Measurements from ENCODE around the gene EIF5A2.
"Not testable (repeated sequence)": the region's sequence is repeated elsewhere in the genome, so short reads cannot be mapped to it uniquely, and the experiment has no call there.

EIF5A2 gene

DNA sequence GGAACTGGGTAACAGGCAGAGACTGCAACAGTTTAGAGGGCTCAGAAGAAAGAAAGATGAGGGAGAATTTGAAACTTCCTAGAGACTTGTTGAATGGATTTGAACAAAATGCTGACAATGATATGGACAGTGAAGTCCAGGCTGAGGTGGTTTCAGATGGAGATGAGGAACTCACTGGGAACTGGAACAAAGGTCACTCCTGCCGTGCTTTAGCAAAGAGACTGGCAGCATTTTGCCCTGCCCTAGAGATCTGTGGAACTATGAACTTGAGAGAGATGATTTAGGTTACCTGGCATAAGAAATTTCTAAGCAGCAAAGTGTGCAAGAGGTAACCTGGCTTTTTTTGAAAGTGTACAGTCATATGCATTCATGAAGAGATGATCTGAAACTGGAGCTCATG is 11.7 kb downstream of the EIF5A2 start:
- DNase-seq (ENCODE audit: low spot score) = no peak

GRCh38 chr3:170896333-170896732 is 12.1 kb downstream of the EIF5A2 start:
- not testable (repeated sequence) for DNase-seq (ENCODE audit: low spot score)

DNA sequence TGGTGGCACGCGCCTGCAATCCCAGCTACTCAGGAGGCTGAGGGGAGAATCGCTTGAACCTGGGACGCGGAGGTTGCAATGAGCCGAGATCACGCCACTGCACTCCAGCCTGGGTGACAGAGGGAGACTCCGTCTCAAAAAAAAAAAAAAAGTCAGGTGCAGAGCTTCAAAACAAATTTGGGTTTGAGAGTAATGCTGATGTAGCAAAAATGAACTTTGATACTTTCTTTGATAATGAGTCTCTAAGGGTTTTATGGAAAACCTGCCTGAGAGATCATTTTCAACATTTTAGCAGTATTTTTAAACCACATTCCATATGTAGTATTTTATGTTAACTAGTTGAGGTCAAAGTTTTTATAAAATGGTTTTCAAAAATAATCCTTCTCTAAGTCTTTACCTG is 14.5 kb downstream of the EIF5A2 start:
- DNase-seq (ENCODE audit: low spot score) = no peak

DNA sequence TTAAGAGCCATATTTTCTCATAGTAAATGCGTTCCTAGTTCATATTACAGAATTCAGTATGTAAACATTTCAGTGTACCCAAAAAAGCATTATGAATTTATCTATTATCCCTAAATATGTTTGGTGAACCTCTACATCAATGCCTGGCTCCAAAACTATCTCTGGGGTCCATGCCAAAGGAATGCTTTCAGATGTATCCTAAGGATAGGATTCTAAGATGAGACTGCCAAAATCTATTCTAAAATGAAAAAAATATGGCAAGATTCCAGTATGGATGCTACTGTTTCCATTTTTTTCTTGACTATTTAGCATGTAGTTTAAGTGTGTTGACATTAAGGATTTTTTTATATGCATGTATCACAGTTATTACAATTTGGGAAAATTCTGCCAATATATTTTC is 18.8 kb downstream of the EIF5A2 start:
- no peak for DNase-seq (ENCODE audit: low spot score)

GRCh38 chr3:170889132-170889531 is 19.3 kb downstream of the EIF5A2 start:
- DNase-seq (ENCODE audit: low spot score) = no peak

DNA sequence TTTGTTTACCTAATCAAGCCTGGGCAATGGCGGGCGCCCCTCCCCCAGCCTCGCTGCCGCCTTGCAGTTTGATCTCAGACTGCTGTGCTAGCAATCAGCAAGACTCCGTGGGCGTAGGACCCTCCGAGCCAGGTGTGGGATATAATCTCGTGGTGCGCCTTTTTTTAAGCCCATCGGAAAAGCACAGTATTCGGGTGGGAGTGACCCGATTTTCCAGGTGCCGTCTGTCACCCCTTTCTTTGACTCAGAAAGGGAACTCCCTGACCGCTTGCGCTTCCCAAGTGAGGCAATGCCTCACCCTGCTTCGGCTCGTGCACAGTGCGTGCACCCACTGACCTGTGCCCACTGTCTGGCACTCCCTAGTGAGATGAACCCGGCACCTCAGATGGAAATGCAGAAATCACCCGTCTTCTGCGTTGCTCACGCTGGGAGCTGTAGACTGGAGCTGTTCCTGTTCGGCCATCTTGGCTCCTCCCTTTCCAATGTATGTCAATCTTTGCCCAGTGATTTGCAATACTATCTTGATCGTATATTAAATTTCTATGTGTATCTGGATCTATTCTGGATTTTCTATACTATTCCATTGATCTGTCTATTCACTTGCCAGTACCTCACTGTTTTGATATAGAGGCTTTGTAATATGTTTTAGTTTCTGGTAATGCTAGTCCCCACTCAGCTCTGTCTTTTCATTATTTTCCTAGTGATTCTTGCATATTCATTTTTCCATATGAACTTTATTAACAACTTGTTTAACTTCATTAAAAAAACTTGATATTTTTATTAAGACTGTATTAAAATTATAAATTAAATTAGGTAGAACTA is 24.1 kb downstream of the EIF5A2 start:
- not testable (repeated sequence) for DNase-seq (ENCODE audit: low spot score)

DNA sequence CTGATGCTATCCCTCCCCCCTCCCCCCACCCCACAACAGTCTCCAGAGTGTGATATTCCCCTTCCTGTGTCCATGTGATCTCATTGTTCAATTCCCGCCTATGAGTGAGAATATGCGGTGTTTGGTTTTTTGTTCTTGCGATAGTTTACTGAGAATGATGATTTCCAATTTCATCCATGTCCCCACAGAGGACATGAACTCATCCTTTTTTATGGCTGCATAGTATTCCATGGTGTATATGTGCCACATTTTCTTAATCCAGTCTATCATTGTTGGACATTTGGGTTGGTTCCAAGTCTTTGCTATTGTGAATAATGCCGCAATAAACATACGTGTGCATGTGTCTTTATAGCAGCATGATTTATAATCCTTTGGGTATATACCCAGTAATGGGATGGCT is 29.7 kb downstream of the EIF5A2 start:
- DNase-seq (ENCODE audit: low spot score) = not testable (repeated sequence)

DNA sequence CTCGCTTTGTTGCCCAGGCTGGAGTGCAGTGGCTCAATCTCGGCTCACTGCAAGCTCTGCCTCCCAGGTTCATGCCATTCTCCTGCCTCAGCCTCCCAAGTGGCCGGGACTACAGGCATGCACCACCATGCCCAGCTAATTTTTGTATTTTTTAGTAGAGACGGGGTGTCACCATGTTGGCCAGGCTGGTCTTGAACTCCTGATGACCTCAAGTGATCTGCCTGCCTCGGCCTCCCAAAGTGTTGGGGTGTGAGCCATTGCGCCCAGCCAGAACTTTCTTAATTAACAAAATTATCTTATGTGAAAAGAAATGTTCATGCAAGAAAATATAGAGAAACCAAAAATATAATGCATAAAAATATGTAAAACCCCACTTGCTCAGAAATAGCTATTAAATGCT is 31.1 kb downstream of the EIF5A2 start:
- DNase-seq (ENCODE audit: low spot score) = not testable (repeated sequence)

- no peak for DNase-seq (ENCODE audit: low spot score)
These were observed 31.9 kb downstream of the EIF5A2 start for GRCh38 chr3:170876537-170876936.

DNA sequence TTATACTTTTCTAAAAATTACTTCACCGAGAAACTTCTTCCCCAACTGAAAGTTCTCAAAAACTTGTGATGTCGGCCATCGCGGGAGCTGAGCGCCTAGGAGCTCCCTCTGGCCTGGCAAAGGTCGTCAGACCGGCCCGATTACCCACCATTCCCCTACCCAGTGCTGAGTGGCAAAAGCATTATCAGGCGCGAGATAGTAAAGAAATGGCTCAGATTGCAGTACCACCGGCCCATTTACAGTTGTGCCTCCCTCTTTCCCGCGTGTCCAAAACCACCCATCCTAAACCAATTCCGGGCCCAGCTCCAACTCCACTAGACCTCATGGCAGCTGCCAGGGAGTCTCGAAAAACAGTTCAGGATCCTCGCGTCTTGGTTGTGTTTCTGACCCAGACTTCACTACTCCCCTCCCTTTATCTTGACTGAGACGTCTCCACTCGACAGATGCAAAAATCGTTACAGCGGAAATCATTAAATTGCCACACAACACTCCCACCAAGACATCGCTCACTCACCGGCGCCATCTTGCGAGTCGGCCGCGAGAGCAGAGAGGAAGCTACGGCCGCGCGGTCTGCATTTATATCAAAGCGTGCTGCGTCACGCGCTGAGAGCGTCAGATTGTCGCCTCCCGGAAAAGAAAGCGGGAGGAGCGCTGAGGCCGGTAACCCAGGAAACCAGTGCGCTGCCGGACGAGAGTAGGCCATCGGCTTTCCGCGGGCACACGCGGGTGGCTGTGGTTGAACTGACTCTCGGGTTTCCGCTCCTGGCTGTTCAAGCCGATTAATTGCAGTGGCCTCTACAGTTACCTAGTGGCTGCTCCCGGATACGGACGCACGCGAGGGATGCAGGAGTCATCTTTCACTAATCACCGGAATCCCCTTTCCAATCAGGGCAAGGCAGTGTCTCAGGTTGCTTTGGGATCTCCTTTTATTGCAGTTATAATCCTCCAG is 38.5 kb downstream of the EIF5A2 start, which contains the start of gene RPL22L1:
Gene RPL22L1, minus strand, starts transcription at position 551 of the 949 bp plus-strand sequence. Its CDS starts 28 bp downstream, at position 523.
- peak; percentile 95 for DNase-seq (ENCODE audit: low spot score)

DNA sequence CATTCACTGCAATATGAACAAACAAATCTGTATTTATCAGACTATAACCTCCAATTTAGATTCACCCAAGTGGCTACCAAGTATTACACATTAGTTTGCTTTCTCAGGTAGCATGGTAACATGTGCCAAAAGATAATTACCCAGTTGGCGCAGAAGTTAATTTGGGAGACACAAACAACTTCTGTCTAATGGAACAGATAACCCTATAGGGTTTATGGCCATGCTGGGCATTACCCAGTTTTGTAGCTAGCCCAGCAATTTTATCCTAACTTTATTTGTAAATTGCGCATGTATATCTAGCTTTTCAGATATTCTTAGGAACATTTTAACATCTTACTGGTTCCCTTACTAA is 39.2 kb downstream of the EIF5A2 start:
- no peak for DNase-seq (ENCODE audit: low spot score)

GRCh38 chr3:170868577-170869238 is 39.7 kb downstream of the EIF5A2 start:
- no peak for DNase-seq (ENCODE audit: low spot score)

DNA sequence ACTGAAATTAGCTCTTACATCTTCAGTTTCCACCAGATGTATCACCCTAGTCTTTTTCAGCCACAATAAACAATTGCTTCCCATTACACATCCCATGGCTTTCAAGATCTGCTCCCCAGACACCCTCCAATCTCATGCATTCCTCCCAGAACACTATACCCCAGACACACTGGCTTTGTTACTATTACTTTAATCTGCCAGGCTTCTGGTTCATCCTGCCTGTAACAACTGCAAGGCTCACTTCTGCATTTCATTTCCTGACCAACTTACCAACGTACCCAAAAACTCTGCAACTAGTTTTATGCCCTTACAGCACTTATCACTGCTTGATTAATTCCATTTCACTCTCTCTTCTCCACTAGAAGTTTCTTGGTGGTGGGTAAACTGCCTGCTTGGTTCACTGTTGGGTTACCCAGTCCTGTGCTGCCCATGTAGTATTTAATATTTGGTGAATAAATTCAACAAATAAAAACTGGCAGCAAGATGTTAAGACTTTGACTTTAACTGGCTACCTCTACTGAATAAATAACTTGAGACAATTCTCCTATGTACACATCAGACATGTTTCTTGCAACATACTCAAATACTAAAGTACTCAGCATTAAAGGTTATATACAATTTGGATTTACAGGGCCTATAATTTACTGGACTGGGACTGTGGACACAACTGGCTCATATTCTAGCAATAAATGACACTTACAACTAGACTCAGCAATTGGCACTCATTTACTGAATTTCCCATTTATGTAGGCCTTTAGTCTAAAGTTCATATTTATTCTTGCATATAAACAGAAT is 41.1 kb downstream of the EIF5A2 start:
- no peak for DNase-seq (ENCODE audit: low spot score)

GRCh38 chr3:170866499-170866898 is 41.9 kb downstream of the EIF5A2 start:
- no peak for DNase-seq (ENCODE audit: low spot score)

GRCh38 chr3:170865209-170866094 is 43.0 kb downstream of the EIF5A2 start:
- no peak for DNase-seq (ENCODE audit: low spot score)

DNA sequence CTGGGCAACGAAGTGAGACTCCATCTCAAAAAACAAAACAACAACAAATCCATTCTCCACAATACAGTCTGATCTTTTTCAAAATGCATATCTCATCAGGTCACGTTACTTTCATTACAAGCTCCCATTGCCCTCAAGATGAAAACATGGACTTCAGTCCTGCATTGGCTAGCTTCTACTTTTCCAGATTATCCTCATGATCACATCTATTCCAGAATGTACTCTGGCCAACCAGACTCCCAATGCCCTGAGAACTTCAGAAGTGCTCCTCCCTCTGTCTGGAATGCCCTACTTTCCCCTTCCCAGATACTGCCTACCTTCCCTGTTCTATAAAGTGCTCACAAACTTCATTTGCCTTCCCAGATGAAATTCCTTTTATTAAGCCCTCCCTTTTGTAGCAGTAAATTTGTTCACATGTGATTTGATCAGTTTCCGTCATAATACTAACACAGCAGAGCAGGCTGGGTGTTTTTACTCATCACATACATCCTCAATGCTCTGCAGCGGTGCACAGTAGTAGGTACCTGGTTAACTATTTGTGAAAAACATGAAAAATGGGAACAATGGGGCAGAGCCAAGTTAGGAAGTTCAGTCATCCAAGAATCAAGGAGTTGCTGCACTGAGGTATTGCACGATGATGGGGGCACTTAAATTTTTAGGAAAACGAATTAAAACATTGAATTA is 43.8 kb downstream of the EIF5A2 start:
- no peak for DNase-seq (ENCODE audit: low spot score)

DNA sequence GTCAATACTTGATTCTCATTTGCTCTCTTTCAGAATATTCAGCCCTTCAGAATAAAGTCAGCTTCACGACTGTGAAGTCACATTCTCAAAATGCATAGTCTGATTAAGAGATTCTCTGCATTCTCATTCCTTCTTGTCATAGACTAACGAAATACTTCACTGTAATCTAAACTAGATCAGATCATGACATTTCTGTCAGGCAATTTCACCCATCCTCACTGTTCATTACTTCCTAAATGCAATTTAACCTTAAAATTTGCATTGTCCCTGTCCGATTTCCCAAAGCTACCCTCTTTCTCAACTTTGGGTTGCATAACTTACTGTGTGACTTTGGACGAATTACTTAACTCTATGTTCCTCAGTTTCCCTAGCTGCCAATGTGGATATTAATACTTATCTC is 44.6 kb downstream of the EIF5A2 start:
- DNase-seq (ENCODE audit: low spot score) = no peak

GRCh38 chr3:170862618-170863374 is 45.6 kb downstream of the EIF5A2 start:
- DNase-seq (ENCODE audit: low spot score) = no peak

GRCh38 chr3:170858599-170858998 is 49.8 kb downstream of the EIF5A2 start:
- DNase-seq (ENCODE audit: low spot score) = no peak
